GM12878 (cell line): Measurements from ENCODE around the gene GIMD1. TPM values are rescaled to one million over a fixed set of nuclear protein-coding genes. Genes with fewer than 3 reads are reported as not detected.

Experiments used
- ATF2 ChIP-seq: IDR thresholded peaks from 2 replicates; pipeline ENCODE4 v1.6.1; 2012; ENCODE audit warnings: low read length, inconsistent platforms
- BMI1 ChIP-seq: fragments of 450-650 bp; IDR thresholded peaks from 2 replicates; pipeline ENCODE4 v1.6.1; 2016; ENCODE audit warnings: mild to moderate bottlenecking, moderate library complexity, borderline replicate concordance
- CBX3 ChIP-seq: fragments of 200-600 bp; sonication (generic); IDR thresholded peaks from 2 replicates; pipeline ENCODE4 v1.6.1; 2016; ENCODE audit warnings: low read depth, borderline replicate concordance
- EZH2 ChIP-seq: IDR thresholded peaks from 2 replicates; pipeline ENCODE4 v1.6.1; 2012; ENCODE audit warnings: low read depth, mild to moderate bottlenecking, control low read depth, inconsistent platforms, low read length, borderline replicate concordance; ENCODE audit not compliant: control insufficient read depth
- HSF1 ChIP-seq: fragments of 150-350 bp; IDR thresholded peaks from 2 replicates; pipeline ENCODE4 v1.6.1; 2014; ENCODE audit warnings: mild to moderate bottlenecking, low read depth, low read length
- KDM1A ChIP-seq: fragments of 200-600 bp; sonication (generic); IDR thresholded peaks from 2 replicates; pipeline ENCODE4 v1.6.1; 2016; ENCODE audit warnings: borderline replicate concordance
- KLF5 ChIP-seq: fragments of 450-650 bp; IDR thresholded peaks from 2 replicates; pipeline ENCODE4 v1.6.1; 2014; ENCODE audit warnings: mild to moderate bottlenecking; ENCODE audit not compliant: partially characterized antibody
- MTA2 ChIP-seq: fragments of 450-650 bp; IDR thresholded peaks from 2 replicates; pipeline ENCODE4 v1.6.1; 2016; ENCODE audit warnings: low read depth, mild to moderate bottlenecking, moderate library complexity
- MTA3 ChIP-seq: IDR thresholded peaks from 2 replicates; pipeline ENCODE4 v1.6.1; 2012; ENCODE audit warnings: low read length, inconsistent platforms, borderline replicate concordance
- MYB ChIP-seq: fragments of 150-350 bp; IDR thresholded peaks from 2 replicates; pipeline ENCODE4 v1.6.1; 2014; ENCODE audit warnings: mild to moderate bottlenecking, low read depth, low read length, borderline replicate concordance
- NFYA ChIP-seq: IDR thresholded peaks from 2 replicates; pipeline ENCODE4 v1.6.1; 2011; ENCODE audit warnings: low read depth, mild to moderate bottlenecking, low read length, improper control_type of control experiment, borderline replicate concordance
- PAX8 ChIP-seq: fragments of 450-650 bp; IDR thresholded peaks from 2 replicates; pipeline ENCODE4 v1.6.1; 2017; ENCODE audit warnings: mild to moderate bottlenecking, moderate library complexity
- POLR2AphosphoS5 ChIP-seq: IDR thresholded peaks from 2 replicates; pipeline ENCODE4 v1.6.1; 2011; ENCODE audit warnings: mild to moderate bottlenecking, low read length, inconsistent platforms
- RELB ChIP-seq: fragments of 450-650 bp; IDR thresholded peaks from 2 replicates; pipeline ENCODE4 v1.6.1; 2017; ENCODE audit warnings: low read depth, mild to moderate bottlenecking, moderate library complexity
- SPI1 ChIP-seq: IDR thresholded peaks from 2 replicates; pipeline ENCODE4 v1.6.1; 2011; ENCODE audit warnings: low read depth, mild to moderate bottlenecking, low read length, moderate library complexity, borderline replicate concordance; ENCODE audit not compliant: insufficient read depth
- TCF3 ChIP-seq: IDR thresholded peaks from 2 replicates; pipeline ENCODE4 v1.6.1; 2012; ENCODE audit warnings: low read depth, mild to moderate bottlenecking, low read length, borderline replicate concordance; ENCODE audit not compliant: insufficient read depth
- ZNF592 ChIP-seq: fragments of 450-650 bp; IDR thresholded peaks from 2 replicates; pipeline ENCODE4 v1.6.1; 2017; ENCODE audit warnings: mild to moderate bottlenecking, moderate library complexity
- ZNF622 ChIP-seq: fragments of 450-650 bp; IDR thresholded peaks from 2 replicates; pipeline ENCODE4 v1.6.1; 2017; ENCODE audit warnings: mild to moderate bottlenecking, inconsistent platforms
- ZSCAN29 ChIP-seq: fragments of 450-650 bp; IDR thresholded peaks from 2 replicates; pipeline ENCODE4 v1.6.1; 2017; ENCODE audit warnings: mild to moderate bottlenecking, moderate library complexity
- polyA plus RNA-seq, 11 experiments: library from polyadenylated mRNA; depleted of rRNA in 4 of 11; unstranded in 6 of 11; stranded (reverse) in 5 of 11; fragments of >200 nt; fragmentation: Nextera tagmentation in 4 of 11; fragmentation: Illumina TruSeq in 1 of 11; extraction: Ambion mirVana in 4 of 11; extraction: Trizol in 1 of 11; gene quantifications; 1 replicate in 1 of 11; 2 replicates in 10 of 11; pipeline versions ENCODE4 v1.2.1 to v1.2.3, GENCODE V29; 2011 to 2016; ENCODE audit warnings: inconsistent platforms in 2 of 11, missing spikeins in 2 of 11, low read depth in 1 of 11
- total RNA-seq, 4 experiments: library from RNA; depleted of rRNA in 3 of 4; stranded (reverse); fragments of >200 nt in 3 of 4; fragmentation: Illumina TruSeq in 1 of 4; extraction: Trizol in 1 of 4; gene quantifications; 2 replicates each; pipeline versions ENCODE4 v1.2.1 to v1.2.3, GENCODE V29; 2013 to 2021

Gene GIMD1
- total and polyA plus RNA-seq, 10 of the 15 experiments (the other 5 are each of a cell fraction or from before 2014, with no cell fraction given): 0.14 TPM; not detected in 9

GRCh38 chr4:106315968-106316772 is 52.4 kb downstream of the GIMD1 start, which contains the start of the genes AIMP1 and TBCK (continued):
- TF ChIP-seq ATF2 (no peak), SPI1 (peak; percentile 19; the same call in 1 of the 2 replicates), MYB (peak; percentile 97), CBX3 (no peak), EZH2 (no peak), NFYA (no peak), BMI1 (0 out of 2 replicates have a peak, but pooled peaks have one; percentile 52), RELB (peak; percentile 99), PAX8 (no peak), MTA2 (peak; percentile 42; the same call in 1 of the 2 replicates), ZNF592 (peak; percentile 96), POLR2AphosphoS5 (peak; percentile 95), KDM1A (no peak), ZNF622 (no peak), HSF1 (peak; percentile 45; the same call in 1 of the 2 replicates), ZSCAN29 (no peak), KLF5 (peak; percentile 74), MTA3 (no peak; the same call in 1 of the 2 replicates), TCF3 (peak; percentile 8; the same call in 1 of the 2 replicates)
